SJCRH30 (cell line): Measurements from ENCODE around the gene ASPHD2. TPM values are rescaled to one million over a fixed set of nuclear protein-coding genes. Genes with fewer than 3 reads are reported as not detected.

Source experiments
- DNase-seq, 2 experiments: peaks; one replicate each; pipeline ENCODE4 v3.0.0-alpha.2; 2015 to 2020
- H3K27ac ChIP-seq: fragments of 250-450 bp; sonication (Bioruptor Pico); 2 replicates; pipeline ENCODE4 v1.5.1; 2020; ENCODE audit warnings: mild to moderate bottlenecking, moderate library complexity
- H3K27me3 ChIP-seq: fragments of 250-450 bp; sonication (Bioruptor Pico); 2 replicates; pipeline ENCODE4 v1.5.1; 2020; ENCODE audit warnings: mild to moderate bottlenecking, moderate library complexity
- H3K36me3 ChIP-seq: fragments of 250-450 bp; sonication (Bioruptor Pico); 2 replicates; pipeline ENCODE4 v1.5.1; 2020; ENCODE audit warnings: mild to moderate bottlenecking, moderate library complexity
- H3K4me1 ChIP-seq: fragments of 250-450 bp; sonication (Bioruptor Pico); 2 replicates; pipeline ENCODE4 v1.5.1; 2020; ENCODE audit warnings: mild to moderate bottlenecking, moderate library complexity
- H3K4me3 ChIP-seq: fragments of 250-450 bp; sonication (Bioruptor Pico); 2 replicates; pipeline ENCODE4 v1.5.1; 2020; ENCODE audit warnings: mild to moderate bottlenecking, moderate library complexity
- H3K9me3 ChIP-seq: fragments of 250-450 bp; sonication (Bioruptor Pico); replicated peaks from 2 replicates; pipeline ENCODE4 v1.5.1; 2020; ENCODE audit warnings: mild to moderate bottlenecking, moderate library complexity
- total RNA-seq: library from RNA; depleted of rRNA; stranded (reverse); fragments of >200 nt; shearing (Covaris generic); gene quantifications from 2 replicates; pipeline ENCODE4 v1.2.3, GENCODE V29; 2014

ASPHD2 gene
- total RNA-seq, 1 experiment from 2014 or later: 3.5 TPM

DNA sequence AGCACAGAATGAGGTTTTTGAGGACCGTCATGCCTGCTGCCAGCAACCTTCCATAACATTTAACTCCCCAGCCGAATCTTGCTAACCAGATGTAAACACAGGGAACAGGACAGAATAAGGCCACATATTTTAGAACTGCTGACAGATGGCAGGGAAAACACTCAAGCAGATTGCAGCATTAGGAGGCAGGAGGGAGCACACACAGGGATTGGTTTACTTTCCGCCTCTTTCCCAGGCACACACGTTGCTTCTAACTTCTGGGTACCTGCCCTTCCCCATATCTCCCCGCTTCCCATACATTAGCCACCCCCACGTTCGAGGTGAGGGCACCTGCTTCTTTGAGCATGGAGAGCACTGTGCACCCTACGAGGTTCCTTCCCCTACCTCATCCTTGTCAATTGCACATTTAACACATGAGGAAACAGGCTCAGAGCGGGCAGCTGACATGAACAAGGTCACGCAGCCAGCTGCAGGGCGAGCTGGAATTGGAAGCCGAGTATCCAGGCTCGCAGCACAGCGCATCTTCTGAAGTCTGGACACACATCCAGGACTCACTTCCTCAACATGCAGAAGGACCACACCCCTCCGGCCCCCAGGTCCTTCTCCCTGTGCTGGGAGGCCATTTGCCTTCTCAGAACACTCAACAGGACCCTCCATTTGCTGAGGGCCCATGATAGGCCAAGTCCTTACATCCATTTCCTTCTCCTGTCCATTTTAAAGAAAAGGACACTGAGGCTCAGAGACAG is 18.7 kb downstream of the ASPHD2 start:
- Histone ChIP-seq H3K27me3 (no peaks in the 10 kb centered on the region), H3K36me3 (no peaks in the 10 kb centered on the region)

GRCh38 chr22:26448334-26448733 is 19.3 kb downstream of the ASPHD2 start:
- H3K27ac ChIP-seq: no peak overlapping the region
- no peaks in the 10 kb centered on the region for H3K27me3 ChIP-seq
- no peak overlapping the region for H3K4me3 ChIP-seq
- DNase-seq: no peak
- no peaks in the 10 kb centered on the region for H3K36me3 ChIP-seq
- H3K9me3 ChIP-seq: no peaks in the 10 kb centered on the region
- H3K4me1 ChIP-seq: no peaks in the 10 kb centered on the region

More for the DNA sequence above, 18.7 kb downstream of the ASPHD2 start:
- Histone ChIP-seq H3K9me3 (no peaks in the 10 kb centered on the region), H3K27ac (no peak overlapping the region), H3K4me1 (no peaks in the 10 kb centered on the region), H3K4me3 (no peak overlapping the region)
- DNase-seq: no peak

- Histone ChIP-seq H3K27ac (no peak overlapping the region), H3K4me3 (no peak overlapping the region), H3K4me1 (no peaks in the 10 kb centered on the region), H3K9me3 (no peaks in the 10 kb centered on the region), H3K36me3 (no peaks in the 10 kb centered on the region), H3K27me3 (no peaks in the 10 kb centered on the region)
- no peak for DNase-seq
Measured at GRCh38 chr22:26448941-26449340, 19.9 kb downstream of the ASPHD2 start.

- H3K27ac ChIP-seq: no peak overlapping the region
- H3K36me3 ChIP-seq: no peaks in the 10 kb centered on the region
- DNase-seq: no peak
- no peaks in the 10 kb centered on the region for H3K9me3 ChIP-seq
- no peak overlapping the region for H3K4me3 ChIP-seq
- no peaks in the 10 kb centered on the region for H3K27me3 ChIP-seq
- no peaks in the 10 kb centered on the region for H3K4me1 ChIP-seq
Measured at GRCh38 chr22:26450453-26451185, 21.6 kb downstream of the ASPHD2 start.

GRCh38 chr22:26452236-26453016 is 23.4 kb downstream of the ASPHD2 start:
- H3K4me3 ChIP-seq: no peak overlapping the region
- no peak for DNase-seq
- no peak overlapping the region for H3K27ac ChIP-seq
- H3K27me3 ChIP-seq: no peaks in the 10 kb centered on the region
- no peaks in the 10 kb centered on the region for H3K4me1 ChIP-seq
- no peaks in the 10 kb centered on the region for H3K9me3 ChIP-seq
- peaks cover 6% of the 10 kb centered on the region for H3K36me3 ChIP-seq

- H3K36me3 ChIP-seq: peaks cover 6% of the 10 kb centered on the region
- no peak overlapping the region for H3K27ac ChIP-seq
- H3K27me3 ChIP-seq: no peaks in the 10 kb centered on the region
- no peaks in the 10 kb centered on the region for H3K4me1 ChIP-seq
- H3K9me3 ChIP-seq: no peaks in the 10 kb centered on the region
- no peak for DNase-seq
- H3K4me3 ChIP-seq: no peak overlapping the region
Measured at GRCh38 chr22:26453216-26453615, 24.2 kb downstream of the ASPHD2 start.

DNA sequence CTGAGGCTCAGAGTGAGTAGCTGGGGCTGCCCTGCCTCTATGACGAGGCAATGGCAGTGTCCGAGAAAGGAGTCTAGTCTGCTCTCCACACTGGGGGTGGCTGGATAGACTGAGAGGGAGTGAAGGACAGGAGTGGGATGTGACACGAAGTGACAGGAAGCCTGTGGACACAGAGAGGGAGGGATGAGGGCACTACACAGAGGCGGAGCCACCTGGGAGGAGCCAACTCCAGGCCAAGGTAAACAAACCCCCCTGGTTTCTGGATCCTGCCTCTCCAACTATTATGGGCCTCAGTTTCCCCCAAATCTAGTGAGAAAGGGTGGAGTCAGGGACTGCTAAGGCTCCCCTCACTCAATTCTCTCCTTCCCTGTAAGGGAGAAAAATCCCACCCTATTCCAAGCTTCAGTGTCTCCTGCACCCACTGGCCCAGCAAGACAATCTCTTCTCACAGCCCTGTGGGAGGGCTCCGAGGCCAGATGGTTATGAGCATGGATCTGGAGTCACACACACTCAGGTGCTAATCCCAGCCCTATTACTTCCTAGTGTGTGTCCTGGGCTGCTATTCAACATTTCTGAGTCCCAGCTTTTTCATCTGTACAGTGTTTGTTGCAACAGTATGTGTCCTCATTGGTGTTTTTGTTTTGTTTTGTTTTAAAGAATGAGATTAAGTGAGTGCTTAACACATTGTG is 24.9 kb downstream of the ASPHD2 start:
- Histone ChIP-seq H3K4me1 (no peaks in the 10 kb centered on the region), H3K4me3 (no peak overlapping the region), H3K27me3 (no peaks in the 10 kb centered on the region), H3K27ac (no peak overlapping the region), H3K9me3 (no peaks in the 10 kb centered on the region), H3K36me3 (peaks cover 6% of the 10 kb centered on the region)
- DNase-seq: no peak

DNA sequence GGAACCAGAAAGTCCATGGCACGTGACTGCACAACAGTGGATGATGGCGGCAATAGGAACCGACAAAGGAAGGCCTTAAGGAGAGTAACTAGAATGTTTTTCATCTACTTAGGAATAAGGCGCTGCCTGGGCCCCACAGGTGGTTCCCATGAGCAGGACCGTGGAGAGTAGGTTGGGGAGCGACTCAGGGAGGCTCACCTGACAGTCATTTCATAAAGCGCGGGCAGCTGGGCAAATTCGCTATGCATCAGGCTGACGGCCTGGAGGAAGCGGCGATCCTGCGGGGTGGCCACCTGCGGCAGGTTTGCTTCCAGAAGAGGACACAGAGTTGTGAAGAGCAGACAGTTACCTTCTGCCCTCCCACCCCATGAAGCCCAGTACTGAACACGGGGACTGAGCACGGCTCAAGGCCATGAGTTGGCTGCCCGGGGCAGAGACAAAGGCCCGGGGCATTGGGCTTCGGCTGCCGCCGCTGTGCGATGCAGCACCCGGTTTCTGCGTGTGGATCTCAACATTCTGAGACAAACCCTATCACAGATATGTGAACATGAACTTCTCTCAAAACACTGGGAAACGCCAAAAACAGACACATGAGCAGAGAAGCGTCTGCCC is 28.7 kb downstream of the ASPHD2 start:
- no peak for DNase-seq
- H3K36me3 ChIP-seq: peaks cover 14% of the 10 kb centered on the region
- H3K4me1 ChIP-seq: no peaks in the 10 kb centered on the region
- no peak overlapping the region for H3K27ac ChIP-seq
- H3K4me3 ChIP-seq: no peak overlapping the region
- H3K27me3 ChIP-seq: no peaks in the 10 kb centered on the region
- H3K9me3 ChIP-seq: no peaks in the 10 kb centered on the region

GRCh38 chr22:26460202-26460601 is 31.1 kb downstream of the ASPHD2 start:
- peaks cover 17% of the 10 kb centered on the region for H3K36me3 ChIP-seq
- no peak overlapping the region for H3K4me3 ChIP-seq

GRCh38 chr22:26461188-26461810 is 32.2 kb downstream of the ASPHD2 start:
- Histone ChIP-seq H3K9me3 (no peaks in the 10 kb centered on the region), H3K4me3 (no peak overlapping the region), H3K27me3 (no peaks in the 10 kb centered on the region), H3K36me3 (peaks cover 10% of the 10 kb centered on the region), H3K27ac (no peak overlapping the region), H3K4me1 (no peaks in the 10 kb centered on the region)
- peak; percentile 66 to 85 for DNase-seq

More at GRCh38 chr22:26460202-26460601, 31.1 kb downstream of the ASPHD2 start:
- no peaks in the 10 kb centered on the region for H3K4me1 ChIP-seq
- no peaks in the 10 kb centered on the region for H3K9me3 ChIP-seq
- no peak overlapping the region for H3K27ac ChIP-seq
- DNase-seq: no peak
- H3K27me3 ChIP-seq: no peaks in the 10 kb centered on the region

- DNase-seq: no peak
- Histone ChIP-seq H3K27ac (no peak overlapping the region), H3K27me3 (no peaks in the 10 kb centered on the region), H3K4me1 (no peaks in the 10 kb centered on the region), H3K36me3 (peaks cover 10% of the 10 kb centered on the region), H3K4me3 (no peak overlapping the region), H3K9me3 (no peaks in the 10 kb centered on the region)
Measured at GRCh38 chr22:26462051-26462450, 33.0 kb downstream of the ASPHD2 start.

DNA sequence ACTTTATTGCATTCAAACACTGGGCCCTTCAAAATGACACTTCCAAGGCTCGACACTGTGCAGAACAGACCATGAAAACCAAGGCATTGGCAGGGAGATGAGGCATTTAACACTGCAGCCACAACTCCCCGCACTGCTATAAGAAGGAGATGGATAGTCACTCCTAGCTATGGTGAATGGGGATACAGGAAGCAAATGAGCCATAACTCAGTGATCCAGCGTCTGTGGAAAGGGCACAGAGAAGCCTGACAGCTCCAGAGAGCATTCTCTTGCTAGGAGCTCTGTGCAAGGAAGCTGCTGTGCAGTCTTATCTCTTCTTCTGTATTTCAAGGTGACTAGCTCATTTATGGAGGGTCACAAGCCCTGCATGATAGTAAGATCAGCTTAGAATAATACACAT is 33.6 kb downstream of the ASPHD2 start:
- Histone ChIP-seq H3K4me3 (no peak overlapping the region), H3K4me1 (no peaks in the 10 kb centered on the region), H3K27ac (no peak overlapping the region), H3K36me3 (peaks cover 10% of the 10 kb centered on the region), H3K9me3 (no peaks in the 10 kb centered on the region), H3K27me3 (no peaks in the 10 kb centered on the region)
- no peak for DNase-seq

- Histone ChIP-seq H3K4me1 (no peaks in the 10 kb centered on the region), H3K36me3 (peaks cover 13% of the 10 kb centered on the region), H3K9me3 (no peaks in the 10 kb centered on the region), H3K27ac (no peak overlapping the region), H3K27me3 (no peaks in the 10 kb centered on the region), H3K4me3 (no peak overlapping the region)
- no peak for DNase-seq
Measured at GRCh38 chr22:26463101-26463661, 34.1 kb downstream of the ASPHD2 start.

DNA sequence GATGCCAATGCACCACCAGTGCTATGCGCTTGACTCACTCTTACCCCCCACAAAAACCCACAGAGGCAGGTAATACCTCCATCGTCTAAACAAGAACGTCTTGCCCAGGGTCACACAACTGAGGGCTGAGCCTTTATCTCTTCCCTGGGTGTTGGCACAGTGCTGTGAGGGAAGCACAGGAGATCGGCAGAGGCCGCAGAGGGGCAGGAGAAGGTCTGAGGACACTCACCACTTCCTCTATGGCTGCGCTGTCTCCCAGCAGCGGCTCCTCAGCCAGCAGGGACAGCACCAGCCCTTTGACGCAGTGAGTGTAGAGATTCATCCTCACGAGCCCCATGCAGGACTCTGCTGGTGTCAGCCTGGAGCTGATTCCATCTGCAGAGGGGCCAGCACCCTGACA is 34.6 kb downstream of the ASPHD2 start:
- Histone ChIP-seq H3K4me3 (no peak overlapping the region), H3K4me1 (no peaks in the 10 kb centered on the region), H3K27me3 (no peaks in the 10 kb centered on the region), H3K9me3 (no peaks in the 10 kb centered on the region), H3K36me3 (peaks cover 18% of the 10 kb centered on the region), H3K27ac (no peak overlapping the region)
- no peak for DNase-seq
